ENCODE data around the gene SIN3A.
"Not testable (repeated sequence)": the region's sequence is repeated elsewhere in the genome, so short reads cannot be mapped to it uniquely, and the experiment has no call there.

Gene SIN3A

GRCh38 chr15:75335313-75335704, 116.2 kb downstream of the SIN3A start:
- TF ChIP-seq, protein P1, sequence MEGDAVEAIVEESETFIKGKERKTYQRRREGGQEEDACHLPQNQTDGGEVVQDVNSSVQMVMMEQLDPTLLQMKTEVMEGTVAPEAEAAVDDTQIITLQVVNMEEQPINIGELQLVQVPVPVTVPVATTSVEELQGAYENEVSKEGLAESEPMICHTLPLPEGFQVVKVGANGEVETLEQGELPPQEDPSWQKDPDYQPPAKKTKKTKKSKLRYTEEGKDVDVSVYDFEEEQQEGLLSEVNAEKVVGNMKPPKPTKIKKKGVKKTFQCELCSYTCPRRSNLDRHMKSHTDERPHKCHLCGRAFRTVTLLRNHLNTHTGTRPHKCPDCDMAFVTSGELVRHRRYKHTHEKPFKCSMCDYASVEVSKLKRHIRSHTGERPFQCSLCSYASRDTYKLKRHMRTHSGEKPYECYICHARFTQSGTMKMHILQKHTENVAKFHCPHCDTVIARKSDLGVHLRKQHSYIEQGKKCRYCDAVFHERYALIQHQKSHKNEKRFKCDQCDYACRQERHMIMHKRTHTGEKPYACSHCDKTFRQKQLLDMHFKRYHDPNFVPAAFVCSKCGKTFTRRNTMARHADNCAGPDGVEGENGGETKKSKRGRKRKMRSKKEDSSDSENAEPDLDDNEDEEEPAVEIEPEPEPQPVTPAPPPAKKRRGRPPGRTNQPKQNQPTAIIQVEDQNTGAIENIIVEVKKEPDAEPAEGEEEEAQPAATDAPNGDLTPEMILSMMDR (IDR thresholded peaks at IDR 0.05; ENCODE audit: insufficient read depth, low read depth, low read length, missing control alignments): no peak
- no peak for DNase-seq (ENCODE audit: low read depth)
- H3K4me3 ChIP-seq (ENCODE audit: low read length): peak overlapping the region; percentile 82

GRCh38 chr15:75333654-75334419, 117.7 kb downstream of the SIN3A start:
- not testable (repeated sequence) for H3K4me3 ChIP-seq (ENCODE audit: low read length)

GRCh38 chr15:75332093-75332492, 119.4 kb downstream of the SIN3A start:
- H3K4me3 ChIP-seq (ENCODE audit: low read length); DNase-seq (ENCODE audit: low read depth): not testable (repeated sequence)

More at GRCh38 chr15:75333654-75334419, 117.7 kb downstream of the SIN3A start:
- not testable (repeated sequence) for DNase-seq (ENCODE audit: low read depth)

DNA sequence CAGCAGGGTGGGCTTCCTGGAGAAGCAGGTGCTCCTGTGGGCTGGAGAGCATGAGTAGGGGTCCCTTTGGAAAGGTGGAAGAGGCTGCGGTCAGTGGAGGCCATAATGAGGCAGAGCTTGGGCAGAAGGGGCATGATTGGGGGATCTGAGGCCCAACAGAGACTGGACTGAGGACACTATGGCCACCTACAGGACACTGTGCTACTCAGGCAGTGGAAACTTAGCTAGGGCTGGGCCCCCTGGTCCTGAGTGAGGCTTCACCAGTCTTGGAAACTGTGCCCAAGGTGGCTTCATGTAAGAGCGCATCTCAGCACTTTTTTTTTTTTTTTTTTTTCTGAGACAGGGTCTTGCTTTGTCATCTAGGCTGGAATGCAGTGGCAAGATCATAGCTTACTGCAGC, 121.9 kb downstream of the SIN3A start:
- TF ChIP-seq, protein P1 (IDR thresholded peaks at IDR 0.05; ENCODE audit: insufficient read depth, low read depth, low read length, missing control alignments): no peak
- no peak for DNase-seq (ENCODE audit: low read depth)
- H3K4me3 ChIP-seq (ENCODE audit: low read length): no peak overlapping the region

- DNase-seq (ENCODE audit: low read depth): no peak
- H3K4me3 ChIP-seq (ENCODE audit: low read length): no peak overlapping the region
- TF ChIP-seq, protein P1 (IDR thresholded peaks at IDR 0.05; ENCODE audit: insufficient read depth, low read depth, low read length, missing control alignments): no peak
These were observed 122.8 kb downstream of the SIN3A start for GRCh38 chr15:75328493-75329314.

GRCh38 chr15:75327491-75327890, 124.0 kb downstream of the SIN3A start:
- TF ChIP-seq, protein P1 (IDR thresholded peaks at IDR 0.05; ENCODE audit: insufficient read depth, low read depth, low read length, missing control alignments): no peak
- no peak for DNase-seq (ENCODE audit: low read depth)
- no peak overlapping the region for H3K4me3 ChIP-seq (ENCODE audit: low read length)

DNA sequence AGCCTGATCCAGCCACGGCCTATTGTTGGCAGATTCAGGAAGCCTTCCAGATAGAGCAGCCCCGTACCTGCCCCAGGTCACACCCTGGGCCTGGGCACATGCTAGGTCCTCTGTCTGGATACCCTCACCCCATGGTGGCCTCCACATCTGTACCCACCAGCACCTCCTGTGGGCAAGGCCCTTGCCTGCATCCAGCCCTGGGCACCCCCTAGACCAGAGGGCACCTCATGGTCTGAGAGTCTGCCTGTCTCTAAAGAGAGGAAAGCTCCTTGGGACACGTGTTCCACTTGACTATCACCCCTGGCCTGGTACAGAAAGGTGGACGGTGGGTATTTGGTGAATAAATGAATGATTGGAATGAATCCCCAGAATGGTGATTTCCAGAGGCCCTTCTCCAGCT, 124.5 kb downstream of the SIN3A start:
- TF ChIP-seq, protein P1 (IDR thresholded peaks at IDR 0.05; ENCODE audit: insufficient read depth, low read depth, low read length, missing control alignments): no peak
- DNase-seq (ENCODE audit: low read depth): no peak
- no peak overlapping the region for H3K4me3 ChIP-seq (ENCODE audit: low read length)
